ENCODE data around the gene C6orf58. TPM values are rescaled to one million over a fixed set of nuclear protein-coding genes. Genes with fewer than 3 reads are reported as not detected.

The C6orf58 gene
- total RNA-seq, 1 experiment from 2014 or later, result not detected

GRCh38 chr6:127566651-127567050 lies 10.3 kb upstream of the C6orf58 start:
- no peak overlapping the region for H2BK12ac ChIP-seq (ENCODE audit: insufficient read length, low read depth, low read length)
- H3K4me1 ChIP-seq (ENCODE audit: insufficient read depth, low read length), result no peaks in the 10 kb centered on the region
- no peaks in the 10 kb centered on the region for H3K36me3 Mint-ChIP-seq (ENCODE audit: insufficient read depth in 1 of 3, low read depth in 3 of 3)
- no peak overlapping the region for H3K4ac ChIP-seq (ENCODE audit: low read depth, low read length)
- H3K27me3 ChIP-seq (ENCODE audit: insufficient read depth, low read length), result no peaks in the 10 kb centered on the region
- DNase-seq, result no peak
- H2AK5ac ChIP-seq (ENCODE audit: insufficient read length, low read length), result no peak overlapping the region
- no peak overlapping the region for H3T11ph ChIP-seq (ENCODE audit: low read length)
- no peaks in the 10 kb centered on the region for H3K27me3 Mint-ChIP-seq (ENCODE audit: low read depth)
- no peak overlapping the region for H2BK120ac ChIP-seq (ENCODE audit: low read depth, low read length, poor library complexity, severe bottlenecking)
- H3K14ac ChIP-seq (ENCODE audit: insufficient read depth, low read length), result no peak overlapping the region
- H3K23me2 ChIP-seq (ENCODE audit: insufficient read length, low read depth, low read length, poor library complexity, severe bottlenecking), result no peaks in the 10 kb centered on the region
- no peak for TF ChIP-seq CTCF (conservative IDR thresholded peaks at IDR 0.05)
- H2BK15ac ChIP-seq (ENCODE audit: low read depth, low read length), result no peak overlapping the region
- H3K79me2 ChIP-seq (ENCODE audit: insufficient read depth, low read length), result no peaks in the 10 kb centered on the region
- H3K79me1 ChIP-seq (ENCODE audit: insufficient read depth, low read depth, low read length, poor library complexity, severe bottlenecking), result no peaks in the 10 kb centered on the region
- no peaks in the 10 kb centered on the region for H3K4me1 Mint-ChIP-seq
- H4K5ac ChIP-seq (ENCODE audit: insufficient read length, low read depth, low read length), result no peak overlapping the region
- no peaks in the 10 kb centered on the region for H3K9me3 Mint-ChIP-seq
- no peaks in the 10 kb centered on the region for H3K9me3 ChIP-seq (ENCODE audit: control insufficient read depth, low read depth, low read length)
- no peak overlapping the region for H3K9ac ChIP-seq (ENCODE audit: extremely low read depth, insufficient read length, low read length)
- no peak overlapping the region for H3K27ac Mint-ChIP-seq
- no peak overlapping the region for H2BK5ac ChIP-seq (ENCODE audit: insufficient read length, low read length)
- H4K91ac ChIP-seq (ENCODE audit: insufficient read length, low read depth, low read length), result no peak overlapping the region
- H2BK20ac ChIP-seq (ENCODE audit: low read depth, low read length, poor library complexity, severe bottlenecking), result no peak overlapping the region
- H3K4me2 ChIP-seq (ENCODE audit: insufficient read depth, insufficient read length, low read length), result no peak overlapping the region
- no peak overlapping the region for H3K27ac ChIP-seq (ENCODE audit: insufficient read length, low read depth, low read length)
- no peak overlapping the region for H3K4me3 Mint-ChIP-seq
- H2AFZ ChIP-seq (ENCODE audit: low read length), result no peak overlapping the region
- H3K18ac ChIP-seq (ENCODE audit: insufficient read length, low read depth, low read length), result no peak overlapping the region
- H3K23ac ChIP-seq (ENCODE audit: insufficient read length, low read depth, low read length), result no peak overlapping the region
- H3K56ac ChIP-seq (ENCODE audit: insufficient read length, low read depth, low read length), result no peak overlapping the region
- no peak overlapping the region for H4K8ac ChIP-seq (replicated peaks; ENCODE audit: insufficient read length, low read depth, low read length)
- H4K20me1 ChIP-seq (ENCODE audit: control insufficient read depth, insufficient read depth, insufficient read length), result no peaks in the 10 kb centered on the region

All from H9 (cell line).